Mucosa of stomach (tissue), 1 donor: Measurements from ENCODE around the gene ZNF213.

ENCODE experiments used
- H3K27me3 ChIP-seq: one replicate; pipeline ENCODE4 v1.7.0; 2013; ENCODE audit warnings: mild to moderate bottlenecking, low read length; ENCODE audit not compliant: control insufficient read depth, insufficient read depth
- H3K36me3 ChIP-seq: one replicate; pipeline ENCODE4 v1.7.0; 2013; ENCODE audit warnings: low read length; ENCODE audit not compliant: control insufficient read depth, insufficient read depth
- H3K4me1 ChIP-seq: one replicate; pipeline ENCODE4 v1.7.0; 2013; ENCODE audit warnings: mild to moderate bottlenecking, low read length; ENCODE audit not compliant: control insufficient read depth, insufficient read depth
- H3K4me3 ChIP-seq: one replicate; pipeline ENCODE4 v1.7.0; 2013; ENCODE audit warnings: low read length
- H3K9ac ChIP-seq: one replicate; pipeline ENCODE4 v1.7.0; 2013; ENCODE audit warnings: mild to moderate bottlenecking, low read length, moderate library complexity
- H3K9me3 ChIP-seq: one replicate; pipeline ENCODE4 v1.7.0; 2013; ENCODE audit warnings: mild to moderate bottlenecking, low read length, moderate library complexity; ENCODE audit not compliant: control insufficient read depth
- donor health status: Pancreatic carcinoma.

Gene ZNF213

GRCh38 chr16:3188925-3189825 lies 54.3 kb downstream of the ZNF213 start:
- peaks cover 19% of the 10 kb centered on the region for H3K4me1 ChIP-seq
- H3K9ac ChIP-seq = no peak overlapping the region
- no peaks in the 10 kb centered on the region for H3K9me3 ChIP-seq
- H3K27me3 ChIP-seq = peaks cover 90% of the 10 kb centered on the region
- no peaks in the 10 kb centered on the region for H3K36me3 ChIP-seq
- no peak overlapping the region for H3K4me3 ChIP-seq

- Histone ChIP-seq H3K9me3 (no peaks in the 10 kb centered on the region), H3K9ac (no peak overlapping the region), H3K36me3 (no peaks in the 10 kb centered on the region), H3K4me1 (peaks cover 19% of the 10 kb centered on the region), H3K27me3 (peaks cover 92% of the 10 kb centered on the region), H3K4me3 (no peak overlapping the region)
Measured at GRCh38 chr16:3189869-3190268, 55.0 kb downstream of the ZNF213 start.

GRCh38 chr16:3190949-3191353 lies 56.1 kb downstream of the ZNF213 start:
- Histone ChIP-seq H3K4me1 (peaks cover 19% of the 10 kb centered on the region), H3K36me3 (no peaks in the 10 kb centered on the region), H3K9ac (no peak overlapping the region), H3K27me3 (peaks cover 98% of the 10 kb centered on the region), H3K9me3 (no peaks in the 10 kb centered on the region), H3K4me3 (no peak overlapping the region)
